K562 (cell line): ENCODE results near the gene MTRFR. TPM values are rescaled to one million over a fixed set of nuclear protein-coding genes. Genes with fewer than 3 reads are reported as not detected.

Experiments used
- ATAC-seq: fragments of 200-7000 bp; cut with Tn5 transposase; 3 replicates; pipeline ENCODE4 v1.9.1; 2020; ENCODE audit warnings: moderate library complexity
- BruUV-seq: library from RNA; stranded (reverse); fragments of 400-500 nt; replicated peaks from 2 replicates; lab custom pipeline; 2021; lab: Mats Ljungman, UMichigan
- CTCF ChIA-PET: fragments of 300-600 bp; formaldehyde crosslinking; extraction: SDS; loops from one replicate; lab custom pipeline; 2021; ENCODE audit warnings: low intra/inter-chr PET ratio; lab: Yijun Ruan, JAX
- POLR2A ChIA-PET: fragments of 300-600, 350-650 bp; sonication (Branson Sonifier 250); formaldehyde crosslinking; extraction: SDS; loops from one replicate; lab custom pipeline; 2021; ENCODE audit warnings: antibody characterized with exemption, inconsistent platforms; lab: Yijun Ruan, JAX
- DNase-seq, 4 experiments: peaks; one replicate each; pipeline versions ENCODE4 v3.0.0 to v3.0.0-alpha.2; 2011 to 2018; ENCODE audit warnings: low spot score in 3 of 4, mixed read lengths in 3 of 4; ENCODE audit errors: extremely low read depth in 1 of 4
- FAIRE-seq: peaks from 2 replicates; lab custom pipeline; 2011; peaks lifted over from hg19 to GRCh38; lab: Jason Lieb, UNC
- H2AFZ ChIP-seq: 2 replicates; pipeline ENCODE4 v1.6.0; 2011; ENCODE audit warnings: low read depth, low read length, control low read depth, inconsistent platforms
- H3K27ac ChIP-seq: fragments of 200-600 bp; 3 replicates; pipeline ENCODE4 v1.8.0; 2011; ENCODE audit warnings: low read depth, mild to moderate bottlenecking, control low read depth, inconsistent platforms, low read length, moderate library complexity, mixed read lengths; ENCODE audit errors: extremely low read depth
- H3K27me3 ChIP-seq, 2 experiments: fragments of 300-600 bp in 1 of 2; 2 replicates in 1 of 2; 3 replicates in 1 of 2; pipeline versions ENCODE4 v1.6.0 to v1.8.0; 2011; ENCODE audit warnings: inconsistent platforms in 2 of 2, low read length in 2 of 2, mild to moderate bottlenecking in 1 of 2, mixed read lengths in 1 of 2, moderate library complexity in 1 of 2; ENCODE audit not compliant: control insufficient read depth in 2 of 2, insufficient read depth in 2 of 2
- H3K36me3 ChIP-seq: fragments of 300-600 bp; 3 replicates; pipeline ENCODE4 v1.8.0; 2011; ENCODE audit warnings: mild to moderate bottlenecking, low read length, inconsistent platforms; ENCODE audit not compliant: control insufficient read depth, insufficient read depth
- H3K4me1 ChIP-seq, 2 experiments: fragments of 200-600 bp in 1 of 2; replicated peaks in 1 of 2; 2 replicates in 1 of 2; 3 replicates in 1 of 2; pipeline versions ENCODE4 v1.5.1 to v1.8.0; 2011; ENCODE audit warnings: inconsistent platforms in 2 of 2, low read length in 2 of 2, mild to moderate bottlenecking in 1 of 2, mixed read lengths in 1 of 2, moderate library complexity in 1 of 2; ENCODE audit not compliant: control insufficient read depth in 2 of 2, insufficient read depth in 2 of 2
- H3K4me2 ChIP-seq: 2 replicates; pipeline ENCODE4 v1.6.1; 2011; ENCODE audit warnings: low read length, control low read depth, inconsistent platforms, mixed read lengths; ENCODE audit not compliant: insufficient read depth
- H3K4me3 ChIP-seq: fragments of 200-600 bp; sonication (generic), shearing (Covaris generic); 2 replicates; pipeline ENCODE4 v1.5.1; 2016; ENCODE audit warnings: control low read depth, inconsistent platforms
- H3K79me2 ChIP-seq: fragments of 200-600 bp; 3 replicates; pipeline ENCODE4 v1.8.0; 2011; ENCODE audit warnings: low read length, inconsistent platforms; ENCODE audit not compliant: control insufficient read depth, insufficient read depth
- H3K9ac ChIP-seq, 2 experiments: 2 replicates each; pipeline versions ENCODE4 v1.6.0 to v1.6.1; 2011; ENCODE audit warnings: low read depth in 2 of 2, low read length in 2 of 2, control low read depth in 1 of 2, inconsistent platforms in 1 of 2, mild to moderate bottlenecking in 1 of 2, mixed read lengths in 1 of 2; ENCODE audit not compliant: insufficient read depth in 1 of 2
- H3K9me1 ChIP-seq: one replicate; pipeline ENCODE4 v1.6.0; 2011; ENCODE audit warnings: inconsistent platforms, mild to moderate bottlenecking, low read length, moderate library complexity; ENCODE audit not compliant: control insufficient read depth, insufficient read depth
- H3K9me3 ChIP-seq: replicated peaks from 2 replicates; pipeline ENCODE4 v1.5.1; 2011; ENCODE audit warnings: low read depth, low read length, inconsistent platforms; ENCODE audit not compliant: control insufficient read depth, insufficient read depth
- H4K20me1 ChIP-seq: replicated peaks from 2 replicates; pipeline ENCODE4 v1.6.1; 2011; ENCODE audit warnings: low read length, inconsistent platforms, mixed read lengths; ENCODE audit not compliant: control insufficient read depth, insufficient read depth
- ASH1L ChIP-seq: fragments of 450-650 bp; IDR thresholded peaks from 2 replicates; pipeline ENCODE4 v1.6.1; 2018; ENCODE audit warnings: borderline replicate concordance, mild to moderate bottlenecking, low read depth; ENCODE audit not compliant: partially characterized antibody
- C11orf30 ChIP-seq: fragments of 450-650 bp; IDR thresholded peaks from 2 replicates; pipeline ENCODE4 v1.6.1; 2016; ENCODE audit warnings: low read depth, mild to moderate bottlenecking
- FOXP4 ChIP-seq: sonication (generic); formaldehyde crosslinking; IDR thresholded peaks from 2 replicates; pipeline ENCODE4 v1.8.0; 2022; ENCODE audit warnings: mild to moderate bottlenecking, missing genetic modification reagents, borderline replicate concordance
- GATAD2A ChIP-seq: fragments of 450-650 bp; IDR thresholded peaks from 2 replicates; pipeline ENCODE4 v1.6.1; 2017
- HNRNPK ChIP-seq: fragments of 200-400 bp; formaldehyde crosslinking; IDR thresholded peaks from one replicate; pipeline ENCODE4 v1.6.1; 2018; ENCODE audit warnings: mild to moderate bottlenecking, low read depth, low read length; ENCODE audit not compliant: poor library complexity, severe bottlenecking
- KDM1A ChIP-seq, 2 experiments: fragments of 450-650 bp; IDR thresholded peaks; 2 replicates each; pipeline ENCODE4 v1.6.1; 2016; ENCODE audit warnings: mild to moderate bottlenecking in 2 of 2
- KLF1 ChIP-seq: fragments of 450-650 bp; IDR thresholded peaks from 2 replicates; pipeline ENCODE4 v1.6.1; 2016; ENCODE audit warnings: missing genetic modification characterization, missing compliant biosample characterization
- NCOA4 ChIP-seq: fragments of 450-650 bp; IDR thresholded peaks from 2 replicates; pipeline ENCODE4 v1.6.1; 2018; ENCODE audit warnings: mild to moderate bottlenecking; ENCODE audit not compliant: partially characterized antibody
- PCBP1 ChIP-seq: fragments of 200-400 bp; formaldehyde crosslinking; IDR thresholded peaks from 2 replicates; pipeline ENCODE4 v1.6.1; 2018; ENCODE audit warnings: mild to moderate bottlenecking, low read depth, low read length; ENCODE audit not compliant: poor library complexity, severe bottlenecking
- PCBP2 ChIP-seq: fragments of 200-400 bp; formaldehyde crosslinking; IDR thresholded peaks from 2 replicates; pipeline ENCODE4 v1.6.1; 2018; ENCODE audit warnings: low read length, low read depth, mild to moderate bottlenecking, moderate library complexity; ENCODE audit not compliant: poor library complexity, severe bottlenecking
- SAFB ChIP-seq: fragments of 200-400 bp; formaldehyde crosslinking; IDR thresholded peaks from 2 replicates; pipeline ENCODE4 v1.6.1; 2017; ENCODE audit warnings: low read depth, low read length, borderline replicate concordance
- TSHZ1 ChIP-seq: fragments of 250-450 bp; sonication (Bioruptor Pico); IDR thresholded peaks from 2 replicates; pipeline ENCODE4 v1.4.0; 2020; ENCODE audit warnings: mild to moderate bottlenecking, moderate library complexity
- ZNF143 ChIP-seq: sonication (generic); formaldehyde crosslinking; IDR thresholded peaks from 2 replicates; pipeline ENCODE4 v1.9.0; 2022; ENCODE audit warnings: mild to moderate bottlenecking, missing genetic modification reagents
- ZNF23 ChIP-seq: fragments of 250-450 bp; sonication (Bioruptor Pico); IDR thresholded peaks from 2 replicates; pipeline ENCODE4 v1.4.0; 2020; ENCODE audit warnings: mild to moderate bottlenecking
- ZNF253 ChIP-seq: fragments of 250-450 bp; sonication (Bioruptor Pico); conservative IDR thresholded peaks from 2 replicates; pipeline ENCODE4 v1.6.1; 2021; ENCODE audit warnings: mild to moderate bottlenecking
- ZNF785 ChIP-seq: fragments of 250-450 bp; sonication (Bioruptor Pico); IDR thresholded peaks from 2 replicates; pipeline ENCODE4 v1.4.0; 2020; ENCODE audit warnings: mild to moderate bottlenecking
- WGBS: fragments of 100-300 bp; shearing (Covaris generic); methylation state at CpG from one replicate; pipeline ENCODE4 v1.1.6; 2016; ENCODE audit warnings: low coverage, mixed read lengths; ENCODE audit not compliant: insufficient coverage; ENCODE audit errors: missing lambda C conversion rate; 5-methylcytosine and 5-hydroxymethylcytosine counted together
- in situ Hi-C: fragments of 300-500 bp; cut with MboI; formaldehyde crosslinking; loops from 4 replicates; pipeline ENCODE4 v1.15.0; 2018; ENCODE audit warnings: inconsistent platforms, mixed read lengths
- intact Hi-C: fragments of 100-400 bp; cut with micrococcal nuclease; formaldehyde crosslinking; loops from 2 replicates; pipeline ENCODE4 v1.14.2; 2022
- polyA plus RNA-seq, 8 experiments: library from polyadenylated mRNA; depleted of rRNA in 4 of 8; stranded (reverse) in 5 of 8; unstranded in 3 of 8; fragments of >200 nt; fragmentation: Nextera tagmentation in 2 of 8; fragmentation: Illumina TruSeq in 1 of 8; extraction: Ambion mirVana in 2 of 8; extraction: Trizol in 1 of 8; gene quantifications; 2 replicates each; pipeline versions ENCODE4 v1.2.1 to v1.2.3, GENCODE V29; 2011 to 2014; ENCODE audit warnings: inconsistent platforms in 1 of 8, missing spikeins in 1 of 8
- total RNA-seq, 7 experiments: library from RNA; depleted of rRNA in 6 of 7; stranded (reverse); fragments of >200 nt in 6 of 7; fragmentation: Illumina TruSeq in 2 of 7; extraction: Trizol in 2 of 7; gene quantifications; 2 replicates each; pipeline versions ENCODE4 v1.2.1 to v1.2.3, GENCODE V29; 2011 to 2021; ENCODE audit warnings: low replicate concordance in 1 of 7

MTRFR gene
- total and polyA plus RNA-seq, 9 of the 15 experiments (the other 6 are each of a cell fraction or from before 2014, with no cell fraction given) = 16.7 to 55.6 (median 34.7) TPM

DNA sequence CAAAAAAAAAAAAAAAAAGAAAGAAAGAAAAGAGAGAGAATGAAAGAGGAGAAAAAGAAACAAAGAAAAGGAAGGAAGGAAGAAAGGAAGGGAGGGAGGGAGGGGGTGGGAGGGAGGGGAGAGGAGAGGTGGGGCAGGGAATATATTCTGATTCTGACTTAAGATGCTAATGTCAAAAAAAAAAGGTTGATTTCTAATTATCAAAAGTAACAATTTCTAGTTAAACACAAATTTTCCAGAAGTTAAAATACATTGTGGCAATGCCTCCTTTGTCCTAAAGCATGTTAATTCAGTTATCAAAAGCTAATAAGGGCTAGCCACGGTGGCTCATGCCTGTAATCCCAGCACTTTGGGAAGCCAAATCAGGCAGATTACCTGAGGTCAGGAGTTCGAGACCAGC, 7.8 kb upstream of the MTRFR start:
- in situ Hi-C loops = no loop called here
- TF ChIP-seq TSHZ1 (CRISPR knock-in tag) = no peak
- peak; percentile 59 for TF ChIP-seq PCBP1
- TF ChIP-seq KLF1 (tag) = no peak
- TF ChIP-seq NCOA4 = no peak
- TF ChIP-seq KDM1A (IDR thresholded peaks at IDR 0.05) = no peak
- TF ChIP-seq ZNF23 (CRISPR knock-in tag) = no peak
- TF ChIP-seq ZNF143 = no peak
- TF ChIP-seq SAFB = no peak
- no peak for TF ChIP-seq ASH1L
- TF ChIP-seq ZNF785 (CRISPR knock-in tag) = no peak
- TF ChIP-seq PCBP2 = peak; percentile 60
- TF ChIP-seq ZNF253 (CRISPR knock-in tag) = no peak
- no peak for TF ChIP-seq GATAD2A
- no peak for TF ChIP-seq C11orf30
- no peak for TF ChIP-seq FOXP4 (CRISPR knock-in tag)
- peak; percentile 75 for TF ChIP-seq HNRNPK

More for the DNA sequence above, 7.8 kb upstream of the MTRFR start:
- Histone ChIP-seq H3K9me1 (no peaks in the 10 kb centered on the region), H3K36me3 (peaks cover 77% of the 10 kb centered on the region), H3K27me3 (no peaks in the 10 kb centered on the region), H3K9ac (no peak overlapping the region), H3K9me3 (no peaks in the 10 kb centered on the region), H3K4me3 (no peak overlapping the region), H4K20me1 (no peaks in the 10 kb centered on the region), H3K4me1 (peaks cover 0 to 2% of the 10 kb centered on the region in 2 experiments; a peak in 2 of 5 replicates), H3K4me2 (no peak overlapping the region), H2AFZ (no peak overlapping the region), H3K79me2 (peaks cover 48% of the 10 kb centered on the region), H3K27ac (no peak overlapping the region)
- intact Hi-C loops = no loop called here
- CTCF ChIA-PET = no interaction called here
- no TSS peak for BruUV-seq
- DNase-seq = no peak
- FAIRE-seq = no peak
- no peak for ATAC-seq
- WGBS = 74% methylated on average over 2 of the region's 2 CpGs
- POLR2A ChIA-PET = interaction anchor here (4.3 kb wide), 1 partner anchor 7 kb away, joined by 37 read pairs; the partner anchor contains the start of genes MPHOSPH9 and MTRFR
